GM19025 (cell line): ENCODE measurements around the gene NDOR1.
"Not testable (repeated sequence)": the region's sequence is repeated elsewhere in the genome, so short reads cannot be mapped to it uniquely, and the experiment has no call there.

ENCODE experiments used
- ATAC-seq: cut with Tn5 transposase; IDR thresholded peaks from one replicate; pipeline ENCODE4 v1.9.1; 2021; ENCODE audit warnings: mild to moderate bottlenecking, low read depth, moderate library complexity; ENCODE audit not compliant: unreplicated experiment

The NDOR1 gene

DNA sequence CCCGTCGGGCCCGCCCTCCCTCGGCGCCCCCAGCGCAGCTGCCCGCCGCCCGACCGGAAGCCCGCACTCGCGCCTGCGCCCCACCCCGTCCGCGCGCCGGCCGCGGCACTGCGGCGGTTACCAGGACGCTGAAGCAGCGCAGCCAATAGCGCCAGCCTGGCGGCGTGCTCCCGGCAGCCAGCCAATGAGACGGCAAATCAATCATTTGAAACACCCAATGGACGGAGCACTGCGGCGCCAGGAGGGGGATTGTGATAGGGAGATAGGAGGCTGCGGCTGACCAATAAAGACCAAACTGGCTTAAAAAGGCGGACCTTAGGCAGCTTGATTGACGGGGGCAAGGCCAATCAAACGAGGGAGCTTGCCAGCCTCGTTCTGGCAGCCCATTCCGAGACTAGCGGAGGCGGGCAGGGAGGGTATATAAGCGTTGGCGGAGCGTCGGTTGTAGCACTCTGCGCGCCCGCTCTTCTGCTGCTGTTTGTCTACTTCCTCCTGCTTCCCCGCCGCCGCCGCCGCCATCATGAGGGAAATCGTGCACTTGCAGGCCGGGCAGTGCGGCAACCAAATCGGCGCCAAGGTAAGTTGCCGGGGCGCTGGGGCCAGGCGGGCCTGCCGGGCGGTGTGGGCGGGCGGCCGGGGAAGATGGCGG is 35.5 kb downstream of the NDOR1 start, which contains the start of gene TUBB4B:
Gene TUBB4B, plus strand, starts transcription at position 447 of the 649 bp plus-strand sequence. Its CDS starts 74 bp downstream, at position 521.
- ATAC-seq = peak; percentile 61

DNA sequence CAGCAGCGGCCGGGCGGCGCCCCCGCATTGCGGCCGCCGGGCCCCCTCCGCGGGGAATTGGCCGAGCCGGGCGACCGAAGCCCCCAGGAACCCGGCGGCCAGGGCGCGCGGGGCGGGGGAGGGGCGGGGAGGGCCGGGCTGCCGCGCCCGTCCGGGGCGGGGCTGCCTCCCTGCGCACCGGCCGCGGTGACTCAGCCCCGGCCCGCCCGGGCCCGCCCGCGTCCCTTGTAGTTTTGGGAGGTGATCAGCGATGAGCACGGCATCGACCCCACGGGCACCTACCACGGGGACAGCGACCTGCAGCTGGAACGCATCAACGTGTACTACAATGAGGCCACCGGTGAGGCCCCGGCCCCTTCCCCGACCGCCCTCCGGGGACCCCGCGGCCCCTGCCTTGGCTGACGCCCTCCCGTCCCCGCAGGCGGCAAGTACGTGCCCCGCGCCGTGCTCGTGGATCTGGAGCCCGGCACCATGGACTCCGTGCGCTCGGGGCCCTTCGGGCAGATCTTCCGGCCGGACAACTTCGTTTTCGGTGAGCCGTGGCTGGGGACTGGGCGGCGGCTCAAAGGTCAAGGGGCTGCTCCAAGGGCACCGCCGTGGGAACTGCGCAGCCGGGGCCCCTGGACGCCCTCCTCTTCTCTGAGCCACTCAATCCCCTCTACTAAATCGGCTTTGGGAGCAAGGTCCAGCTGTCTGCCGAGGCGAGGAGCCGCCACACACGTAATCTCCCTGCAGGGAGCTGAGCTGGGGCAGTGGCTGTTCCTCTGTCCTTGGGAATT is 36.2 kb downstream of the NDOR1 start:
- peak; percentile 4 for ATAC-seq

DNA sequence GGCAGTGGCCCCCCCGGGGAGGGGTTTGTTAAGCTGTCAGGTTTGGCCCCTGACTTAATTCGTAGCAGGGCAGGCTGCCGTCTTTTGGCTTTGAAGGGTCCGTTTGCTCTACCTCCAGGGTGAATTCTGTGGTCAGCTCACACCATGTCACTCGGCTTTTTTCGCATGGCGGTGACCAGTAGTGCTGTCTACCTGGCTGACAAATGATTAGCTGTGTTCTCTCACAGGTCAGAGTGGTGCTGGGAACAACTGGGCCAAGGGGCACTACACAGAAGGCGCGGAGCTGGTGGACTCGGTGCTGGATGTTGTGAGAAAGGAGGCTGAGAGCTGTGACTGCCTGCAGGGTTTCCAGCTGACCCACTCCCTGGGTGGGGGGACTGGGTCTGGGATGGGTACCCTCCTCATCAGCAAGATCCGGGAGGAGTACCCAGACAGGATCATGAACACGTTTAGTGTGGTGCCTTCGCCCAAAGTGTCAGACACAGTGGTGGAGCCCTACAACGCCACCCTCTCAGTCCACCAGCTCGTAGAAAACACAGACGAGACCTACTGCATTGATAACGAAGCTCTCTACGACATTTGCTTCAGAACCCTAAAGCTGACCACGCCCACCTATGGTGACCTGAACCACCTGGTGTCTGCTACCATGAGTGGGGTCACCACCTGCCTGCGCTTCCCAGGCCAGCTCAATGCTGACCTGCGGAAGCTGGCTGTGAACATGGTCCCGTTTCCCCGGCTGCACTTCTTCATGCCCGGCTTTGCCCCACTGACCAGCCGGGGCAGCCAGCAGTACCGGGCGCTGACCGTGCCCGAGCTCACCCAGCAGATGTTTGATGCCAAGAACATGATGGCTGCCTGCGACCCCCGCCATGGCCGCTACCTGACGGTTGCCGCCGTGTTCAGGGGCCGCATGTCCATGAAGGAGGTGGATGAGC is 37.0 kb downstream of the NDOR1 start:
- ATAC-seq = no peak

DNA sequence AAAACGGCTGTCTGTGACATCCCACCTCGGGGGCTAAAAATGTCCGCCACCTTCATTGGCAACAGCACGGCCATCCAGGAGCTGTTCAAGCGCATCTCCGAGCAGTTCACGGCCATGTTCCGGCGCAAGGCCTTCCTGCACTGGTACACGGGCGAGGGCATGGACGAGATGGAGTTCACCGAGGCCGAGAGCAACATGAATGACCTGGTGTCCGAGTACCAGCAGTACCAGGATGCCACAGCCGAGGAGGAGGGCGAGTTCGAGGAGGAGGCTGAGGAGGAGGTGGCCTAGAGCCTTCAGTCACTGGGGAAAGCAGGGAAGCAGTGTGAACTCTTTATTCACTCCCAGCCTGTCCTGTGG is 37.7 kb downstream of the NDOR1 start:
- ATAC-seq = not testable (repeated sequence)

DNA sequence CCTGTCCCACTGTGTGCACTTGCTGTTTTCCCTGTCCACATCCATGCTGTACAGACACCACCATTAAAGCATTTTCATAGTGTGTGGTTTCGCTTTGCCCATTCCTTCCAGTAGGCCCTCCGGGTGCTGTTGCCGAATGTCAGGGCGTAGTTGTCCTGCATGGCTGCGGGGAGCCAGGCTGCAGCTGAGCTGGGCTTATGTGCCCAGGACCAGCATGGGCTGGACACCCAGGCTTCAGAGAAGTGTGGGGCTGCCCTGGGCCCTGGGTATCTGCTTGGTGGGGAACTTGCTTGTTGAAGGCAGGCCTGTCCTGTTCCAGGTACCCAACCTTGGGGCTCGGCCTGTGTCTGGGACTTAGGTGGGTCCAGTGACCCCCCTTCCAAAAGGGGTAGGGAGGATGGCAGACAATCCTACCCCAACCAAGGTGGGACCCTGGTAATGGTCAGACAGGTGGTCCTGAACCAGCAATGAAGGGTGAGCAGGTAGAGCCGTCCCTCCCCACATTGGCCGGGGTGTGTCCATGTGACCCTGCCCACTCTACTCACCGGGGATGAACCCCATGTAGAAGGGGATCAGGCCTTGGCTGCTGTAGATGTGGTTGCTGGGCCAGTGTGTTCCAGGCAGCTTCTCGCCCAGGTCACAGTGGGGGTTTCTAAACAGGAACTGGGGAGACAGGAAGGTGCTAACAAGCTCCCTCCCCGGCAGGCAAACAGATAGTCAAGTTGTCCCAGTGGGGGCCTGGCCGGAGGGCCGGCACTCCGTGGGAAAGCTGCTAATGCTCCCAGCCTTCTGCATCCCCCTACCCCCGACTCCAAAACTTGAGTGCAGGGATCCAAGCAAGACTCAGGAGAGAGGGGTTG is 38.4 kb downstream of the NDOR1 start:
- no peak for ATAC-seq

DNA sequence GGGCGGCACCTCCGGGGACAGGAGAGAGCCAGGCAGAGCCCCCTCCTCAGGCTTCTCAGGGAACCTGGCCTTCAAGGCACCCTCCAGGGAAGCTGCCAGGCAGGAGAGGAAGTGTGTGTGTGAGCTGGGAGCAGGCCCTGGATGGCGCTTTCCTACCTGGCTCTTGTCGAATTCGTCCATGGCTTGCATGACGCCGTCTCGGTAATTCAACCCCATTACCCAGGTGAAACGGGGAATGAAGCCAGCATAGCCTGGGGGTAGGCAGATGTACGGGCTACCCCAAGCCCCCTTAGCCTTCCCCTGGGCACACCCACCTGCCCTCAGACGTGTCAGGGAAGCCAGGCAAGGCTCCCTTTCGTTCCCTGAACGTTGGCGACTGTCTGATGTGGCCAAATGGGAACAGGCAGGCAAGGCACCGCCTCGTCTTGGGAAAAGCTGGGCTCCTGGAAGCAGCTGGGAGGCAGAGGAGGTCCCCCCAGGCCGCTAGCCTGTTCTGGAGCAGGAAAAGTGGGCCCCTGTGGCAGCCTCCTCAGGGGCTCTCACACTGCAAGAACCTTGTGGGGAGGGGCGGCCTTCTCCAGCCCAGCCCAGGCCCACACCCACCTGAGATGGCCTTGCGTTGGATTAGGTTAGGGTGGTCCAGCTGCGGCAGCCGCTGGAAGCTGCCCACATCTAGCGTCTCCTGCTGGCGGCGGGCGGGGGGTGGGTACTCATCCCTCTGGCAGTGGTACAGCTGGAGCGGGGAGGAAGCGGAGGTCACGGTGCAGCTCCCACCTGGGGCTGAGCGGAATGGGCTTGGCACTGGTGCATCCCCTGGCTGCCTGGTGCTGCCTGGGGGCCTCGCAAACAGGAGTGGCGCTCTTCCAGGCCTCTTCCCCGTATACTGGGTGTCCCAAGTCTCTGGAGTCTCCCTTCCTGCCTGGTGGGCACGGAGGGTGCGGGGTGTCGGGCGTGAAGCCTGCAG is 39.3 kb downstream of the NDOR1 start:
- no peak for ATAC-seq

DNA sequence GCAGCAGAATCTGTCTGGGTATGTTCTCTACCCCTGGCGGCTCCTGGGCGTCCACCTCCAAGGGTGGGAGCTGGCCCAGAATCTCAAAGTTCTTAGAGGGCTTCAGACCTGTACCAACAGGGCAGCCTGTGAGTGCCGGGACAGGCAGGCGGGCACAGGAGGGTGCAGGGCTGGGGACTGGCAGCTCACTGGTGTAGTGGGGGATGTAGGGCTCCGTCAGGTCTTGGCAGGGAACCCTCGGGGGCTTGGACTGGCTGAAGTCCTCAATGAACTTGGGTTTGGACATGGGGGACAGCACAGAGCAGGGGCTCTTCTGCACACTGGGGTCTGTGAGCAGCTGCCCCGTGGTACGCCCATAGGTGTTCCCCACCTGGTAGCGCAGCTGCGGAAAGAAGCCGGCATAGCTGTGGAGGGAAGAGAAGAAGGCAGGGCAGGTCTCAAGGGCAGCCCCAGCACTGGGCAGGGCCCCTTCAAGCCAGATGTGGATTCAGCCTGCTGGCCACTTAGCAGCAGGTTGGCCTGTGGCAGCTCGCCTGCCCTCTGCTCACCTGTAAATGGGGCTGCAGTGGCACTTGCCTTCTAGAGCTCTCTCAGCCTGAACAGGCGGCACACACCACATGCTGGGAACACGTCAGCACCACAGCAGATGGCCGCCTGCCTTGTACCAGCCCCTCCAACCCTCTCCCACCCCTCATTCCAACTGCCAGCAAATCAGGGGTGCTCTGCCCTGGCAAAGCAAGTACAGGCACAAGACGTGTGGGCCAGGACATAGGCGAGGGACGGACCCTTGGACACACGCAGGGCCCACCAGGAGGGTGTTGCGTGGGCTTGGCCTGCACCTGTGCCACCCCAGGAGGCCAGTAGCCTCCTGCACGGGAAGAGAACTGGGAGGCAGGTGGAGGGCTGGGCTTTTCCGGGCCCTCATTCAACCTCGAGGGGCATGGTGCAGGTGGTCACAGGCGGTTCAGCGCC is 40.2 kb downstream of the NDOR1 start:
- ATAC-seq = no peak

DNA sequence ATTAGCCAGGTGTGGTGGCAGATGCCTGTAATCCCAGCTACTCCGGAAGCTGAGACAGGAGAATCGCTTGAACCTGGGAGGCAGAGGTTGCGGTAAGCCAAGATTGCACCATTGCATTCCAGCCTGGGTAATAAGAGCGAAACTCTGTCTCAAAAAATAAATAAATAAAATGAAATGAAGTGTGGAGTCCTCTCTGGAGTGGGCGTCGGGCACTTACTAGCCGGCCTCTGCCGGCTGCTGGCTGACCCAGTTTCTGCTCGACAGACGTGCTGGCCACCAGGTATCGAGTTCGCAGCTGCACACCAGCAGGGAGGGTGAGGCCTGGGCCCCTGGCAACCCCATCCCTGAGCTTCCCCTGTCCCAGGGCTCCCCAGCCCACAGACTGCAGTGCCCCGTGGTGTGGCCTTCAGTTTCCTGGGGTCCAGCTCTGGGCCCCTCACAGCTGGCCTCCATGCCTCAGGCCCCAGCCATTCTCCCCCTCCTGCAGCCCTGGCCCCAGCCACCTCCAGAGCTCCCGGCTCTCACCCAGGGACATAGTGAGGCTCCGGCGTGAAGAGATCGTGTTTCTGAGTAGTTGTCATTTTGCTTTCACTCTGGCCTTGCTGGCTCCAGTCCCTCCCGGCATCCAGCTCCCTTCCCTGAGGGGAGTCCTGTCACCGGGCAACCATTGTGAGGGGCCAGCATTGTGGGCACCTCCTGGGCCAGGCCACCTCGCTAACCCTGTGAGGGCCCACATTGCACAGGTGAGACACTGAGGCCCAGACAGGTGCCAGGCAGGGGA is 41.8 kb downstream of the NDOR1 start:
- ATAC-seq = no peak

DNA sequence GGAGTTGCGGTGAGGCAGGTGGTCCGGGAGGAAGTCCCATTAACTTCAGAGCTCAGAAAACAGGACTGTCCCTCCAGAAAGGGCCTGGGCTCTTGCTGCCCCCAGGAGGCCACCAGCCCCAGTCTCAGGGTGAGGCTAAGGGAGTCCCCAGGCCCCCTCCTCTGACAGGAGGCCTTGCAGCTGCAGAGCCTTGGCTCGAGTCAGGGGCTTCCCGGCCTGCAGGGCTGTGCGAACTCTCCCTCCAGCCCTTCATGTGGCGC is 42.3 kb downstream of the NDOR1 start:
- no peak for ATAC-seq

DNA sequence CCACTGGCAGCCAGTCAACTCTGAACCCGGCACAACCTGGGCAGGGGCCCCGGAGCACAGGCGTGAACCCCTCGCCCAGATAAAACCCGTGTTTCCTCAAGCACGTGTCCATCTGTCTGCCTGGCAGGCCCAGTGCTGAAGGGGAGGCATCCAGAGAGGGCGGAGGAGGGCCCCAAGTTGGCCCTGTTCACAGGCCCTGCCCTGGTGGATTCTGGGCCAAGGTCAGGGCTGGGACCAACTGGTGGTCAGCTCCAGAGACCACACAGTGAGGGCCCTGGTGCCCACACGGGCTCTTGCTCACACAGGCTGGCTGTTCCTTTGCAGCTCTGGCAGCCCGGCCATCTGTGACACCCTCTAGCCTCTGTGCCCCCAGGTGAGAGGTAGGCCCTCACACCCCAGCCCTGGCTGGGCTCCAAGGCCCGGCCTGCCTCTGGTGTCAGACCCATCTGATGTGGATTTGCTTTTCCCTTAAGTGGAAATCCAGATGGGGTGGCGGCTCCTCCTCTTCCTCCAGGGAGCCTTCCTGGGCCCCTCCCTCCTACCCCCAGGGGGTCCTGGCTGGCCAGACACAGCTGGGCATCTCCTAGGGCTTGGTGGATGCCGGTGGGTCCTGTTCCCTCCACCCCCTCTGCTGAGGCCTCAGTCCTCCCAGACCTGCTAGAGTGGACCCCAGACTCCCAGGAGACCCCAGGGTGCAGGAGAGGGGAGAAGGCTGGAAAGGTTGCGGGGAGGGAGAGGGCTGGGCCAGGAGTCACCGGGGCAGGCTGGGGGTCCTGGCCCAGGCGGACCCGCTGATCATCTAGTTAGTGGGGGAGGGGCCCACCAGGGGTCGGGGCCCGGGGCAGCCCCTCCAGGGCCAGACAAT is 45.1 kb downstream of the NDOR1 start:
- ATAC-seq = no peak

DNA sequence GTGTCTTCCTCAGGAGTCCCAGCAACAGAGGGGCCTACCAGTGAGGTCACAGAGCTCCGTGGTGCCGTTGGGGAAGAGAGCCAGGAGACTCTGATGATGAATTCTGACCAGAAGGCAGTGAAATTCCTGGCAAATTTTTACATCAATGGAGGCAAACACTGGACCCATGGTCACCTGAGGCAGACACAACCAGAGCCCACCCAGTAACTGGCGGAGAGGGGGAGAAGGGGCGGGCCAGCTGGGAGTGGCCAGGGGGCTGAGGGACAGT is 45.6 kb downstream of the NDOR1 start, which contains the start of gene STPG3:
Gene STPG3, plus strand, starts transcription at position 93 of the 268 bp plus-strand sequence. Its CDS starts 1 bp downstream, at position 94.
- ATAC-seq = no peak

DNA sequence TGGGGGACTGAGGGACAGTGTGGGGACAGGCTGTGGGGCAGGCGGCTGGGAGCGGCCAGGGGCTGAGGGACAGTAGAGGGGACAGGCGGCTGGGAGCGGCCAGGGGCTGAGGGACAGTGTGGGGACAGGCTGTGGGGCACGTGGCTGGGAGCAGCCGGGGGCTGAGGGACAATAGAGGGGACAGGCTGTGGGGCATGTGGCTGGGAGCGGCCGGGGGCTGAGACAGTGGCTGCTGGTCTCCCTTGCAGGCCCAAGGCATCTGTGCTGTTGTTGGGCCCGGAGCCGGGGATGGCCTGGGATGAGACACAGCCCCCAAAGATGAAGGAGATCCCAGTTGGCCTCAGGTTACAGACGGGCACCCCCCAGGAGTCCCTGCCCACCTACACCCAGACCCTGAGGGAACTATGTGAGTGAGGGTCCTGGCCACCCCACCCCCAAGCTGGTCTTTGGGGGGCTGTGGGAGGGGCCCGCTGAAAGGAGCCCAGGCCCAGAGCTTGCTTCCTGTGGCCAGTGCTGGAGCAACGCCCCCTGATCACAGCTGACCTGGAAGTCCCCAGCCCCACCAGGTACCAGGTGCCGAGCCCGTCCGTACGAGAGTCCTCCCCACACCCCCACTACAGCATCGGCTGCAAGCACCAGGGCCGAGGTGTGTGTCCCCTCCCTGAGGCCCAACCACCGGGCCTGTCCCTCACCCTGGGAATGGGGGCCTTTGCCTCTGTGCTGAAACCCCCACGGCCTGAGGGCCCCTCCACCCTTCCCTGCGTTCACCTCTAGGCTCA is 46.2 kb downstream of the NDOR1 start:
- no peak for ATAC-seq

DNA sequence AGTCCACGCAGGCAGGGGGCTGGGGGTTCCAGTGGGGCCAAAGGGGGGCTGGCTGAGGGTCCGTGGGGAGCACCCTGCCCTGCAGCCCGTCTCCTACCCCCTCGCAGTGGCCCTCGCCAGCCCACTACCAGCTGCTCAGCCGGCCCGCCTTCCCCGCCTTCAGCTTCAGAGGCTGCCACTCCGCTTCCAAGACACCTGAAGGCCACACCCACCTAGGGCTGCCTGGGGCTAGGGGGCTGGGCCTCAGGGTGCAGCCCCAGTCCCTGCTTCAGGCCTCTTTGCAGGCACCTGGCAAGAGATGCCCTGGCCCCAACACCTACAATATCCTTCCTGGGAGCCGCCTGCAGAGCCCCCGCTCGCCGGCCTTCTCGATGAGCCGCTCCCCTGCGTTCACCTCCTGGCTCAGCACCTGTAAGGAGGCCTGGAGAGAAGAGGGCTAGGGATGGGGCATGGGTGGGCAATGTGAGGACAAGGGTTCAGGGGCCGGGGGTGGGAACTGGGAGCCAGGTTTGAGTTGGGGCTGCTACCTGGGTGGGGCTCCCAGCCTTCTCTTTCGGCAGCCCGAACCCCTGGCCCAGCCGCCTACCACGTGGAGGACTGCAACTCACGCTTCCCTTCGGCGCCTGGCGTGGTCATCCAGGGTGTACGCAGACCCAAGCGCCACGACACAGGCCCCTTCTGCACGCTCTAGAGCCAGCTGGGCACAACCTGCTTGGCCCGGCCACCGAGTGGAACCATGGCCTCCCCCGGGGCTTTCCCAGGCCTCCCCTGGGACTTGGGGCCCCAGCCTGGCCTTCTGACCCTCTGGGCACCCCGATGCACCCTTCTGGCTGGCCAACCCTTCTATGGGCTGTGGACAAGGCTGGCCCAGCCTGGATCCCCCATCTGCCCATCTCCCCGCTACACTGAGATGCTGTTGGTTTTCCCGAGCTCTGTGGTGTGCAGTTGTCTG is 47.3 kb downstream of the NDOR1 start:
- no peak for ATAC-seq

DNA sequence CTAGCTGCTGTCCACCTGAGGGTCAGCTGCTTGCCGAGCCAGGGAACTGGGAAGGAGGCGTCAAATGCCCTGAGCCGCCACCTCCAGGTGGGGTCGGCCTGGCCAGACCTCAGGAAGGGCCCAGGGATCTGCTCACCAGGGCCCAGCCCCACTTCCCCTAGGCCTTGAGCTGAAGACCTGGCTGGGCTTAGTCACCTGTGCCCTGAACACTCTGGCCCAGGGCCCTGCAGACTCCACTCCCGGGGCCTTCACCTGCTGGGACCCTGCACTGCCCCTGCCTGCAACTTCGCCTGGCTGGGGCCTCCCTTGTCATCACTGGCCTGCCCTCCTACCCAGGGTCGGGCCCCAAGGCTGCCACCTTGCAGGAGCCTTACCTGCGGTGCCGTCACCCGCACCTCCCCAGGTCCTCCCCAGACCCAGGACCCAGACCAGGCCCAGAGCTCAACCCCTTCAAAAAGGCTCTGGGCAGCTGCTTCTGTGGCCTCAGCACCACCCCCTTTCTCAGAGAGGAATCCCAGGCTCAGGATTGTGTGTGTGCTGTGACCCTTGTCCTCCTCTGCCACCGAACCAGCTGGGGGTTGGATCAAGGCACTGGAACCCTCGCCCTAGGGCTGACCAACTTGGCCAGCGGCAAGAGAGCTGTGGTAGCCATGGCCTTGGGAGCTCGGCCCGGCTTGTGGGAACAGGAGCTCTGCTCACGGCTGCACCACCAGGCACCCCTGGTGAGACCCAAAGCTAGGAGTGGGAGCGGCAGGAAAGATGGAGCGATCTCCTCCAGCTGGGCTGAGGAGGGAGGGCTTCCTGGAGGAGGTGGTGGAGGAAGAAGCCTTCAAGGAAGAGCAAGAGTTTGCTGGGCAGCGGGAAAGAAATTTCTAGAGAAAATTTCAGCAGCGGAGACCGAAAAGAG is 48.5 kb downstream of the NDOR1 start:
- no peak for ATAC-seq
